Measurements from ENCODE around the gene ARMCX4.

- TF ChIP-seq CTCF (IDR thresholded peaks at IDR 0.05) (no peak), POLR2A (IDR thresholded peaks at IDR 0.05) (no peak)
Measured at GRCh38 chrX:101452056-101452455, 33.2 kb upstream of the ARMCX4 start.

Data from body of pancreas (tissue), 4 donors.